Cardiac fibroblast (primary cell): ENCODE results near the gene COL5A1.

Experiments used
- DNase-seq, 2 donors: peaks; one replicate each; pipeline versions ENCODE4 v3.0.0 to v3.0.0-alpha.2; 2010; ENCODE audit warnings: low read depth in 2 of 2
- H3K4me3 ChIP-seq, 2 donors: replicated peaks in 1 of 2; 1 replicate in 1 of 2; 2 replicates in 1 of 2; pipeline ENCODE4 v1.5.1; 2011; ENCODE audit warnings: low read depth in 2 of 2, low read length in 2 of 2, mild to moderate bottlenecking in 2 of 2, moderate library complexity in 1 of 2
- CTCF ChIP-seq: IDR thresholded peaks from one replicate; pipeline ENCODE4 v1.5.1; 2011; ENCODE audit warnings: low read depth, mild to moderate bottlenecking, low read length, inconsistent platforms

The COL5A1 gene

DNA sequence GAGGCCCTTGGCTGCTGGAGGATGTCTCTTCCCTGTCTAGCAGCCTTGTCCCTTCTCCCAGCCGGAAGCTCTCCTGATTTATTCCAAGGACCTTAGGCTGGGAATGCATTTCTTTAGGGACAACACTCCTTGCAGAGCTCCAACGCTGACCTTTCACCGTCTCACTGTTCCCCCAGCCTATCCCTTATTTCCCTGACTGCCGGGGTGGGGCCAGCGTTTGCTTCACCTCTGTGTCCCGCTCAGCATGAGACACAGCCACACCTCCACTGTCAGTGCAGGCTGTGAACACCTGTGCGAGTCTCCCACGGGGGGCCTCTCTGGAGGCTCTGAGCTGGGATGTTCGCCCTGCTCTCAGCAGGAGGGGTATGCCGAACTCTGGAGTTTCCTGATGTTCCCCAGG is 132.8 kb downstream of the COL5A1 start:
- TF ChIP-seq CTCF = no peak
- H3K4me3 ChIP-seq = no peak overlapping the region
- no peak for DNase-seq

DNA sequence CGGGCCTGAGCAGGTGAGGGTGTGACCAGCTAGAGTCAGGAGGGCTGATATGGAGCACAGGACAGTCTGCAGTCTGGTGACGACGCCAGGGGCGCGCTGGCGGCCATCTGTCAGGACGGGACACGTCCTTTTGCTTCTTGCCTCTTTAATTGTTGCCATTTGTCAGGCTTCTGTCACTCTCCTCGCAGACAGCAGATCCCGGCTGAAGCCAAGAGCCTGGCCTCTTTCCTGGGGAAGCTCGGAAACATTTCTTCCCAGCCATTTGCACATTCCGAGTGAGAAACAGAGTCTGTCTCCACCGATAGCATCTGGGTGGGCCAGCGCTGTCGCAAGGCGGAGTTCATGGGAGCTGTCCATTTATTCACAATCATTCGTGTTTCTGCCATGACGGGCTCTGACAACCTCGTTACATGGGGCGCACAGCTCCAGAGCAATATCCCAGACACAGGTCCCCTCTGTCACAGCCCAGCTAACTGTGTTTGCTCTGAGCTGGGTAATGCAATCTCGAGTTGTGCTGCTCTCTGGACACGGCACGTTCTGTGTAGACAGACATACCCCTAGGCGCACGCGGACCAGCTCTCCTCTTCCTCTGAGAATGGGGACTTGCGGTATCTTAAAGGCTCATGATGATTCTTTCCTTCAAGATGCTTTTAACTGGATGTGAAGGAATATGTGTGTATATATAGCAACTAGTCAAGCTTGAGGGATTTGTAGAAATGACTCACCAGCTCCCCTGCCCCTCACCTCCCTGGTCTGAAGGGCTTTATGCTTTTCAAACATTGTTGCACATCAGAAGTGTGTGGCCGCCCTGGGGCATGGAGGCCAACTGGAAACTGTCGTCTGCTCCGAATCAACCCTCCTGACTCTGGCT is 133.7 kb downstream of the COL5A1 start:
- no peak overlapping the region for H3K4me3 ChIP-seq
- no peak for TF ChIP-seq CTCF
- peak in 1 of 2 donors; percentile 32 for DNase-seq

GRCh38 chr9:134776080-134776796 is 134.6 kb downstream of the COL5A1 start:
- no peak overlapping the region for H3K4me3 ChIP-seq
- peak in 1 of 2 donors; percentile 29 for DNase-seq
- TF ChIP-seq CTCF = no peak

DNA sequence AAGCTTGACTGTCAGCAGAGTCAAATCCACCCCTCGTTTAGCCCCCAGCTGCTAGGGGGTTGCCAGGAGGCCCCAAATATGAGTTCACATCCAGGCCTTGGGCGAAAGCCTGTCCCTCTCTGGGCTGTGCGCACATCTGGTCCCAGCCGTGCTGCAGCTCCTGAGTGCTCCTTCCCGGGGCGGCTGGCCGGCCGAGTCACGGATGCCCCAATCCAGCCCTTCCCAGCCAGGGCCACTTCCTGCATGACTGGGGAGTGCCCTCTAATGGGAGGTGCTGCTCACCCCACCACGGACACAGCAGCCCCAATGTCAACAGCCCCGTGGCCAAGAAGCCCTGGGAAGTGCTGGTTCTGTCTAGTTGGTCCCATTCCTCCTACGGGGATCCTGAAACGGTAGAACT is 135.6 kb downstream of the COL5A1 start:
- no peak for TF ChIP-seq CTCF
- DNase-seq = no peak

DNA sequence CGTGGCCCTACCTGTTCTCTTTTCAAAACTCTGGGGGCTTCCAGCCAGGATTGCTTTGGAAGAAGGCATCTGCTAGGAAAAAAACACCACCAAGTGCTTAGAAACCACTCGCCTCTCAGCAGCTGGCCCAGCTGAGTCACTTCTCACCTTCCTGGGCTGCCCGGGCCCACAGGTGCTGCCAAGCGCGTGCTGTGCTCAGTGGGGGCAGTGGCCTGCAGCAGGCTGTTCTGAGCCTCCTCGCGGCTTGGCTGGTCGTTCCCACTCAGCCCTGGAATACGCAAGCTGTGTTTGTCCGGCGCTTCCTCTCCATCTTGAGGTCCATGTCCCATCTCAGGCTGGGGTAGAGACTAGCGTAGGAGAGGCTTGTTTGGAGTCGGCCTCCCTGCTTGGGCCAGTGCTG is 136.6 kb downstream of the COL5A1 start:
- H3K4me3 ChIP-seq = no peak overlapping the region
- DNase-seq = no peak
- TF ChIP-seq CTCF = no peak

More for the DNA sequence above, 135.6 kb downstream of the COL5A1 start:
- no peak overlapping the region for H3K4me3 ChIP-seq

GRCh38 chr9:134778841-134779411 is 137.3 kb downstream of the COL5A1 start:
- TF ChIP-seq CTCF = peak; percentile 63
- DNase-seq = peak; percentile 43 to 67
- H3K4me3 ChIP-seq = no peak overlapping the region
